Measurements from ENCODE around the gene PSMC1. TPM values are rescaled to one million over a fixed set of nuclear protein-coding genes. Genes with fewer than 3 reads are reported as not detected.
"Not testable (repeated sequence)": the region's sequence is repeated elsewhere in the genome, so short reads cannot be mapped to it uniquely, and the experiment has no call there.

The PSMC1 gene
- 105 TPM for total RNA-seq (ENCODE audit: unreplicated experiment)
- long read RNA-seq, full-length matches to known transcripts, result 138 of 145 reads
- long read RNA-seq, partial matches to known transcripts, result 3 of 145 reads
- long read RNA-seq, other reads (novel, unspliced or antisense), result 4 of 145 reads

GRCh38 chr14:90256354-90257131 is at the start of gene PSMC1:
Gene PSMC1 (plus strand): TSS chr14:90256553. CDS start chr14:90256598, 45 bp downstream.
- H3K27me3 Mint-ChIP-seq (ENCODE audit: unreplicated experiment), result peaks cover 4% of the 10 kb centered on the region
- DNase-seq (ENCODE audit: low spot score), result peak; percentile 85
- H3K9me3 Mint-ChIP-seq (ENCODE audit: unreplicated experiment), result no peaks in the 10 kb centered on the region
- peak within 1 kb of the TSS; percentile 96 for H3K27ac Mint-ChIP-seq (ENCODE audit: unreplicated experiment)
- peaks cover 20% of the 10 kb centered on the region for H3K36me3 Mint-ChIP-seq (ENCODE audit: low read depth, unreplicated experiment)
- TF ChIP-seq, protein P1, sequence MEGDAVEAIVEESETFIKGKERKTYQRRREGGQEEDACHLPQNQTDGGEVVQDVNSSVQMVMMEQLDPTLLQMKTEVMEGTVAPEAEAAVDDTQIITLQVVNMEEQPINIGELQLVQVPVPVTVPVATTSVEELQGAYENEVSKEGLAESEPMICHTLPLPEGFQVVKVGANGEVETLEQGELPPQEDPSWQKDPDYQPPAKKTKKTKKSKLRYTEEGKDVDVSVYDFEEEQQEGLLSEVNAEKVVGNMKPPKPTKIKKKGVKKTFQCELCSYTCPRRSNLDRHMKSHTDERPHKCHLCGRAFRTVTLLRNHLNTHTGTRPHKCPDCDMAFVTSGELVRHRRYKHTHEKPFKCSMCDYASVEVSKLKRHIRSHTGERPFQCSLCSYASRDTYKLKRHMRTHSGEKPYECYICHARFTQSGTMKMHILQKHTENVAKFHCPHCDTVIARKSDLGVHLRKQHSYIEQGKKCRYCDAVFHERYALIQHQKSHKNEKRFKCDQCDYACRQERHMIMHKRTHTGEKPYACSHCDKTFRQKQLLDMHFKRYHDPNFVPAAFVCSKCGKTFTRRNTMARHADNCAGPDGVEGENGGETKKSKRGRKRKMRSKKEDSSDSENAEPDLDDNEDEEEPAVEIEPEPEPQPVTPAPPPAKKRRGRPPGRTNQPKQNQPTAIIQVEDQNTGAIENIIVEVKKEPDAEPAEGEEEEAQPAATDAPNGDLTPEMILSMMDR (IDR thresholded peaks at IDR 0.05; ENCODE audit: unreplicated experiment), result no peak
- peaks cover 14% of the 10 kb centered on the region for H3K4me1 Mint-ChIP-seq (ENCODE audit: unreplicated experiment)
- peak within 1 kb of the TSS; percentile 100 for H3K4me3 Mint-ChIP-seq (ENCODE audit: unreplicated experiment)

DNA sequence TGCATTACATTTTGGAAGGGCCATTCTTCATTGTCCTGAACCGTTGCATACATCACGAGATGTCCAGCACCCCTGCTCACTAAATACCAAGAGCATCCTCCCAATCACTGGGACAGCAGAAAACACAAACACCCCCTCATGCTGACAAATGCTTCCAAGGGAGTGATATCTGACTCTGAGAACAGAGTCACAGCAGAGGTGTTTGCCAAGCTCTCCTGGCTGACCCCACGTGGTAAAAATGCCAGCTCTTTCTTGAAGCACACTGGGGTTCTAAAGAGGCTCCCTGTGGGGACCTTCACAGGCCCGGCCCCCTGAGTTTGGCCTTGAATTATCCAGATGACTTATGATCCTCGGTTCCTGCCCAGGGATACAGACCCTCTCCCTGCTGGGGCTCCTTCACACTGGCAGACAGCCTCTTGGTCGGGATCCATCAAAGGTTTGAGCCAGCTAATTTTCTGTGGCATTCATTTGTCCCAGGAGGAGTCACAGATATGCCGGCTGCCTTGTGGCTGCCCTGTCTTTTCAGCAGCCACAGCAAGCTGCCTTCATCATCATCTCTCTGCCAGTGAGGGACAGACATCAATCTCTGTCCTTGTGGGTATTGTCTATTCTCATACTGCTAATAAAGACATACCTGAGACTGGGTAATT is 43.1 kb upstream of the PSMC1 start:
- no peak overlapping the region for H3K27ac Mint-ChIP-seq (ENCODE audit: unreplicated experiment)

GRCh38 chr14:90228478-90228877 is 27.9 kb upstream of the PSMC1 start:
- TF ChIP-seq, protein P1 (IDR thresholded peaks at IDR 0.05; ENCODE audit: unreplicated experiment), result no peak
- no peaks in the 10 kb centered on the region for H3K9me3 Mint-ChIP-seq (ENCODE audit: unreplicated experiment)
- DNase-seq (ENCODE audit: low spot score), result no peak
- H3K27me3 Mint-ChIP-seq (ENCODE audit: unreplicated experiment), result no peaks in the 10 kb centered on the region
- no peaks in the 10 kb centered on the region for H3K4me1 Mint-ChIP-seq (ENCODE audit: unreplicated experiment)
- no peak overlapping the region for H3K4me3 Mint-ChIP-seq (ENCODE audit: unreplicated experiment)
- no peak overlapping the region for H3K27ac Mint-ChIP-seq (ENCODE audit: unreplicated experiment)
- H3K36me3 Mint-ChIP-seq (ENCODE audit: low read depth, unreplicated experiment), result no peaks in the 10 kb centered on the region

More for the DNA sequence above, 43.1 kb upstream of the PSMC1 start:
- no peaks in the 10 kb centered on the region for H3K4me1 Mint-ChIP-seq (ENCODE audit: unreplicated experiment)
- peaks cover 6% of the 10 kb centered on the region for H3K27me3 Mint-ChIP-seq (ENCODE audit: unreplicated experiment)
- peaks cover 7% of the 10 kb centered on the region for H3K36me3 Mint-ChIP-seq (ENCODE audit: low read depth, unreplicated experiment)
- peaks cover 4% of the 10 kb centered on the region for H3K9me3 Mint-ChIP-seq (ENCODE audit: unreplicated experiment)
- TF ChIP-seq, protein P1 (IDR thresholded peaks at IDR 0.05; ENCODE audit: unreplicated experiment), result no peak
- H3K4me3 Mint-ChIP-seq (ENCODE audit: unreplicated experiment), result no peak overlapping the region
- DNase-seq (ENCODE audit: low spot score), result no peak

- DNase-seq (ENCODE audit: low spot score); H3K27me3 Mint-ChIP-seq (ENCODE audit: unreplicated experiment); H3K4me3 Mint-ChIP-seq (ENCODE audit: unreplicated experiment); H3K9me3 Mint-ChIP-seq (ENCODE audit: unreplicated experiment); H3K36me3 Mint-ChIP-seq (ENCODE audit: low read depth, unreplicated experiment); H3K27ac Mint-ChIP-seq (ENCODE audit: unreplicated experiment); H3K4me1 Mint-ChIP-seq (ENCODE audit: unreplicated experiment): not testable (repeated sequence)
Observed at GRCh38 chr14:90229942-90230341, 26.4 kb upstream of the PSMC1 start.

GRCh38 chr14:90235179-90235976 is 21.0 kb upstream of the PSMC1 start:
- DNase-seq (ENCODE audit: low spot score), result peak; percentile 78
- Mint-ChIP-seq H3K27me3 (ENCODE audit: unreplicated experiment) (peaks cover 11% of the 10 kb centered on the region), H3K4me1 (ENCODE audit: unreplicated experiment) (no peaks in the 10 kb centered on the region), H3K27ac (ENCODE audit: unreplicated experiment) (no peak overlapping the region), H3K4me3 (ENCODE audit: unreplicated experiment) (no peak overlapping the region), H3K36me3 (ENCODE audit: low read depth, unreplicated experiment) (peaks cover 17% of the 10 kb centered on the region), H3K9me3 (ENCODE audit: unreplicated experiment) (peaks cover 16% of the 10 kb centered on the region)
- TF ChIP-seq, protein P1 (IDR thresholded peaks at IDR 0.05; ENCODE audit: unreplicated experiment), result peak; percentile 100

All from endothelial cell (in vitro differentiated cells).